Measurements from ENCODE around the gene DLL4. TPM values are rescaled to one million over a fixed set of nuclear protein-coding genes. Genes with fewer than 3 reads are reported as not detected.
A peak's percentile ranks its signal among the peaks of the same experiment; 100 is the strongest.

The DLL4 gene
- total RNA-seq, 1 donor, result not detected

DNA sequence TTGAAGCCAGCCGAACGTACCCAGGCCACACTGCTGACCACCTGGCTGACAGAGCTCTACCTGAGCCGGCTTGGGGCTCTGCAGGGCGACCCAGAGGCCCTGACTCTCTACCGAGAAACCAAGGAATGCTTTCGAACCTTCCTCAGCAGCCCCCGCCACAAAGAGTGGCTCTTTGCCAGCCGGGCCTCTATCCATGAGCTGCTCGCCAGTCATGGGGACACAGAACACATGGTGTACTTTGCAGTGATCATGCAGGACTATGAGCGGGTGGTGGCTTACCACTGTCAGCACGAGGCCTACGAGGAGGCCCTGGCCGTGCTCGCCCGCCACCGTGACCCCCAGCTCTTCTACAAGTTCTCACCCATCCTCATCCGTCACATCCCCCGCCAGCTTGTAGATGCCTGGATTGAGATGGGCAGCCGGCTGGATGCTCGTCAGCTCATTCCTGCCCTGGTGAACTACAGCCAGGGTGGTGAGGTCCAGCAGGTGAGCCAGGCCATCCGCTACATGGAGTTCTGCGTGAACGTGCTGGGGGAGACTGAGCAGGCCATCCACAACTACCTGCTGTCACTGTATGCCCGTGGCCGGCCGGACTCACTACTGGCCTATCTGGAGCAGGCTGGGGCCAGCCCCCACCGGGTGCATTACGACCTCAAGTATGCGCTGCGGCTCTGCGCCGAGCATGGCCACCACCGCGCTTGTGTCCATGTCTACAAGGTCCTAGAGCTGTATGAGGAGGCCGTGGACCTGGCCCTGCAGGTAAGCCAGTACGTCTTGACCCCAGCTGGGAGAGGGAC lies 28.7 kb upstream of the DLL4 start:
- H3K27me3 ChIP-seq (ENCODE audit: insufficient read depth, low read length), result no peaks in the 10 kb centered on the region
- H3K4me3 ChIP-seq (ENCODE audit: low read length), result no peak overlapping the region
- peaks cover 50% of the 10 kb centered on the region for H3K4me1 ChIP-seq (ENCODE audit: insufficient read depth, low read length)
- H3K9me3 ChIP-seq (ENCODE audit: low read depth, low read length), result no peaks in the 10 kb centered on the region

DNA sequence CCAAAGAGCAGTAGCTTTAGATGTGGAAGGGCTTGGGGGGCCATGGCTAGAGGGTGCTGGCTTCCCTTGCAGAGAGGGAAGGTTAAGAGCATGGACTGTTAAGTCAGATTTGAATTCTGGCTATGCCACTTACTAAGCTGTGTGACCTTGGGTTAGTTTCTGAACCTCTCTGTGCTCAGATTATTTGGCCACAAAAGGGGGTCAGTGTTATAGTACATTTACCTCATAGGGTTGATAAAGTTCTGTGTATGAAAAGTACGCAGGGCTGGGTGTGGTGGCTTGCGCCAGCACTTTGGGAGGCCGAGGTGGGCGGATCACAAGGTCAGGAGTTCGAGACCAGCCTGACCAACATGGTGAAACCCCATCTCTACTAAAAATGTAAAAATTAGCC lies 28.1 kb upstream of the DLL4 start:
- Histone ChIP-seq H3K9me3 (ENCODE audit: low read depth, low read length) (no peaks in the 10 kb centered on the region), H3K4me1 (ENCODE audit: insufficient read depth, low read length) (peaks cover 50% of the 10 kb centered on the region), H3K27me3 (ENCODE audit: insufficient read depth, low read length) (no peaks in the 10 kb centered on the region), H3K4me3 (ENCODE audit: low read length) (no peak overlapping the region)

DNA sequence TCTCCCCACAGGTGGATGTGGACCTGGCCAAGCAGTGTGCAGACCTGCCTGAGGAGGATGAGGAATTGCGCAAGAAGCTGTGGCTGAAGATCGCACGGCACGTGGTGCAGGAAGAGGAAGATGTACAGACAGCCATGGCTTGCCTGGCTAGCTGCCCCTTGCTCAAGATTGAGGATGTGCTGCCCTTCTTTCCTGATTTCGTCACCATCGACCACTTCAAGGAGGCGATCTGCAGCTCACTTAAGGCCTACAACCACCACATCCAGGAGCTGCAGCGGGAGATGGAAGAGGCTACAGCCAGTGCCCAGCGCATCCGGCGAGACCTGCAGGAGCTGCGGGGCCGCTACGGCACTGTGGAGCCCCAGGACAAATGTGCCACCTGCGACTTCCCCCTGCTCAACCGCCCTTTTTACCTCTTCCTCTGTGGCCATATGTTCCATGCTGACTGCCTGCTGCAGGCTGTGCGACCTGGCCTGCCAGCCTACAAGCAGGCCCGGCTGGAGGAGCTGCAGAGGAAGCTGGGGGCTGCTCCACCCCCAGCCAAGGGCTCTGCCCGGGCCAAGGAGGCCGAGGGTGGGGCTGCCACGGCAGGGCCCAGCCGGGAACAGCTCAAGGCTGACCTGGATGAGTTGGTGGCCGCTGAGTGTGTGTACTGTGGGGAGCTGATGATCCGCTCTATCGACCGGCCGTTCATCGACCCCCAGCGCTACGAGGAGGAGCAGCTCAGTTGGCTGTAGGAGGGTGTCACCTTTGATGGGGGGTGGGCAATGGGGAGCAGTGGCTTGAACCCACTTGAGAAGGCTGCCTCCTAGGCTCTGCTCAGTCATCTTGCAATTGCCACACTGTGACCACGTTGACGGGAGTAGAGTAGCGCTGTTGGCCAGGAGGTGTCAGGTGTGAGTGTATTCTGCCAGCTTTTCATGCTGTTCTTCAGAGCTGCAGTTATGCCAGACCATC lies 26.3 kb upstream of the DLL4 start:
- Histone ChIP-seq H3K4me3 (ENCODE audit: low read length) (peak overlapping the region; percentile 0), H3K4me1 (ENCODE audit: insufficient read depth, low read length) (peaks cover 66% of the 10 kb centered on the region), H3K27me3 (ENCODE audit: insufficient read depth, low read length) (no peaks in the 10 kb centered on the region), H3K9me3 (ENCODE audit: low read depth, low read length) (no peaks in the 10 kb centered on the region)

DNA sequence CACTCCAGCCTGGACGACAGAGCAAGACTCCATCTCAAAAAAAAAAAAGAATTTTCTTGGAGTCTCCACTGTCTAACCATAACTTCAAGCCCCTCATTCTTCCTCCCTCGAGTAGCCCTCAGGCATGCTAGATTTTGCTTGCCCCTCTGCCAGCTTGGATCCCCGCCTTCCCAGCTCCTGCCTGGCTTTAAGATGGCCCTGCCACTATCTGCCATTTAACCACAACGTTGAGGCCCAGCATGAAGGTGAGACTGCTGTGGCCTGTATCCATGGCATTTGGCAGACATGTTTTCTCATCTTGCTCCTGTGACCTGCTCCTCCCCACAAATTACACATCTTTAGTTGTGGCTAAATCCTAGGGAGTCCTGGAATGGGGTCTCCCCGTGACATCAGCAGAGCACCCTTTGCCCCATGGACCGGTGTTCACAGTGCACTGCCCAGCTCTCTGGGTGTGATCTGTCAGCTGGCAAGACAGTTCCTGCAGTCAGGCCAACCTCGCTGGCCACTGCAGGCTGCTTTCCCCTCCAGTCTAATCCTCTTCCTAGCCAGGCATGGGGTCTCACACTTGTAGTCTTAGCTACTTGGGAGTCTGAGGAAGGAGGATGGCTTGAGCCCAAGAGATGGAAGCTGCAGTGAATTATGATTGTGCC lies 24.5 kb upstream of the DLL4 start:
- Histone ChIP-seq H3K9me3 (ENCODE audit: low read depth, low read length) (no peaks in the 10 kb centered on the region), H3K4me3 (ENCODE audit: low read length) (no peak overlapping the region), H3K4me1 (ENCODE audit: insufficient read depth, low read length) (peaks cover 75% of the 10 kb centered on the region), H3K27me3 (ENCODE audit: insufficient read depth, low read length) (no peaks in the 10 kb centered on the region)

DNA sequence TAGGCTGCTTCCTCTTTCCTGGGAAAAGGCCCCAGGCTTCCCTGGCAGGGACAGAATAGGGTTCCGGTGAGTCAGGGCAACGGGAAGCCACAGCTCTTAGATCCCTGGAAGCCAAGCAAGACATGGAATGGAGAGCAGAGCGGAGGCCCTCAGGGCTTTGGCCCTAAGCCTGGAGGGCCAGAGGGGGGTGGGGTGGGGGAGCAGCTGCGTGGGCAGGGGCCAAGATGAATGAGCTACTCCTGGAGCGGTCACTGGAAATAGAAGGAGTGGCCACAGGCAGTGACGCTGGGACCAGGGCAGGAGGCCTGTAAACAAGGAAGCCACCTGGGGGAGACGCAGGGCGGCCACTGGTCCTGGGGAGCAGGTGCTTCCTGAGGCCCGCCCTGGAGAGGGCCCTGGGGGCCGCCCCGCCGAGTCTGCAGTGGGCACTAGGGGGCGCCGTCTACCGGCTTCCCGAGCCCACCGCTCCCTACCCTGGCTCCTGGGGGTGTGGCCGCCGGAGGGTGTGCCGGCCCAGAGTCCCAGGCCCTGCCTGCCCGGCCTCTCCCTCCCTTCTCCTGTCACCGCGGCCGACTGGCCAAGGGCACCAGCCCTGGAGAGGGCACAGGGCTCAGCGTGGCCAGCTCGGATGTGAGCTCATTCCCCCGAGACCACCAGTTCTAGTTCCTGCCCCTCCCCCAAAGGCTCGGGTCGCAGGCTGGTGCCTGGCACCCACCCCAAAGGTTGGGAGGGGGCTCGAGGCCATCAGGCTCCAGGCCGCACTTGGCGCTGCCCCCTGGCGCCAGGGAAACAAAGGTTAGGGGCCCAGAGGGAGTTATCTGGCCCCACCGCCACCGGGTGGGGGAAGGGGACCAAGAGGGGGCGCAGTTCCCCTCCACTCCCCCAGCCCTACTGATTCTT lies 22.8 kb upstream of the DLL4 start:
- H3K27me3 ChIP-seq (ENCODE audit: insufficient read depth, low read length), result no peaks in the 10 kb centered on the region
- H3K4me3 ChIP-seq (ENCODE audit: low read length), result peak overlapping the region; percentile 44
- H3K9me3 ChIP-seq (ENCODE audit: low read depth, low read length), result no peaks in the 10 kb centered on the region
- peaks cover 87% of the 10 kb centered on the region for H3K4me1 ChIP-seq (ENCODE audit: insufficient read depth, low read length)

DNA sequence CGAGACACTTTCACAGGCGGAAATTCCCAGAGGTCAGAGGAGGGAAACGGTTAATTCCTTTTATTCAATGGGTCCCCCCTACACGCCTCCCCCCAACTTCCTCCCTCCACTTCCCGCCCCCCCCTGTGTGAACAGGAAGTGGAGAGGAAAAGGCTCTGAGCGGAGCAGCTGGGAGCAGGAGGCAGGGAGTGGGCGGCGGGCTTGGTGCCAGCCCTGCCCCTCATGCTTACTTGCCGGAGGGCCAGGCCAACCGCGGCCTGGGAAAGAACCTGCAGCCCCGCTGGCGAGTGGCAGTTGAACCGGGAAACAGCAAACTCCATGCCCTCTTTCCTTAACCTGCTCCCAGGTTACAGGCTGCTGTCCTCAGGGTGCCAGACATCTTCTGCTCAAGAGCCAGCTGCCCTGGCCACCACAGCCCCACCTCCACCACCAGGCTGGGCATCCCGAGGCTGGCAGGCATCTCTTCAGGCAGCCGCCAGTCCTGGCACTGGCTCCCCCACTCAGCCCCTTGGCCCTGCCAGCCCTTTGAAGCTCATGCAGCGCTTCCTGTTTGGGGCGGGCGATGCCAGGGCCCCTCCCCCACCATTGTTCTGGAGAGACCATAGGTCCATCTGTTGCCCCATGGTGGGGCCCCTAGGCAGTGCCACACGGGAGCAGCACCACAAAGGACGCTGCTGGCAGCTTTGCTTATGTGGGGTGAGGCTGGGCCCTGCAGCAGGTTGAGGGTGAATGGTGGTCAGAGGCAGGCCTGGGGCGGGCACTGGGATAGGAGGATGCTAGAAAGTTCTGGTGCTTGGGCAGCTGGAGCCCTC lies 21.9 kb upstream of the DLL4 start:
- H3K4me3 ChIP-seq (ENCODE audit: low read length), result peak overlapping the region; percentile 44
- H3K4me1 ChIP-seq (ENCODE audit: insufficient read depth, low read length), result peaks cover 79% of the 10 kb centered on the region
- no peaks in the 10 kb centered on the region for H3K9me3 ChIP-seq (ENCODE audit: low read depth, low read length)
- no peaks in the 10 kb centered on the region for H3K27me3 ChIP-seq (ENCODE audit: insufficient read depth, low read length)

DNA sequence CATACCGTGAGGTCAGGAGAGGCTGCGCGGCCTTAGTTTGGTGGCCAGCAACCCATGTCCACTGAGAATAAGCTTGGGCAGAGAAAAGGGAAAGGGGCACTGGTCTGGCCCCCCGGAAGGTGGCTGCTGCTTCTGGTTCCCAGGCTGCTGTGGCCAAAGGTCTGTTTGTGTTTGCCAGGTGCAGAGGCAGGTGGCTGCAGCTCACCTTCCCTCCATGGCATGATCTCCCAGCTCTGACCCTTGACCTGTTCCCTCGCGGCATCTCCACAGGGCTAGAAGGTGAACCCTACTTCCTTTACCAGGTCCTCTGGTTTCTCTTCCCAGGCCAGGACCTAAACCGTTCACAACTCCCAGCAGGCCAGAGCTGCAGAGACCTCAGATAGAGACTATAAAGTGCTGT lies 21.0 kb upstream of the DLL4 start:
- no peaks in the 10 kb centered on the region for H3K27me3 ChIP-seq (ENCODE audit: insufficient read depth, low read length)
- H3K4me3 ChIP-seq (ENCODE audit: low read length), result no peak overlapping the region
- H3K9me3 ChIP-seq (ENCODE audit: low read depth, low read length), result no peaks in the 10 kb centered on the region
- H3K4me1 ChIP-seq (ENCODE audit: insufficient read depth, low read length), result peaks cover 70% of the 10 kb centered on the region

DNA sequence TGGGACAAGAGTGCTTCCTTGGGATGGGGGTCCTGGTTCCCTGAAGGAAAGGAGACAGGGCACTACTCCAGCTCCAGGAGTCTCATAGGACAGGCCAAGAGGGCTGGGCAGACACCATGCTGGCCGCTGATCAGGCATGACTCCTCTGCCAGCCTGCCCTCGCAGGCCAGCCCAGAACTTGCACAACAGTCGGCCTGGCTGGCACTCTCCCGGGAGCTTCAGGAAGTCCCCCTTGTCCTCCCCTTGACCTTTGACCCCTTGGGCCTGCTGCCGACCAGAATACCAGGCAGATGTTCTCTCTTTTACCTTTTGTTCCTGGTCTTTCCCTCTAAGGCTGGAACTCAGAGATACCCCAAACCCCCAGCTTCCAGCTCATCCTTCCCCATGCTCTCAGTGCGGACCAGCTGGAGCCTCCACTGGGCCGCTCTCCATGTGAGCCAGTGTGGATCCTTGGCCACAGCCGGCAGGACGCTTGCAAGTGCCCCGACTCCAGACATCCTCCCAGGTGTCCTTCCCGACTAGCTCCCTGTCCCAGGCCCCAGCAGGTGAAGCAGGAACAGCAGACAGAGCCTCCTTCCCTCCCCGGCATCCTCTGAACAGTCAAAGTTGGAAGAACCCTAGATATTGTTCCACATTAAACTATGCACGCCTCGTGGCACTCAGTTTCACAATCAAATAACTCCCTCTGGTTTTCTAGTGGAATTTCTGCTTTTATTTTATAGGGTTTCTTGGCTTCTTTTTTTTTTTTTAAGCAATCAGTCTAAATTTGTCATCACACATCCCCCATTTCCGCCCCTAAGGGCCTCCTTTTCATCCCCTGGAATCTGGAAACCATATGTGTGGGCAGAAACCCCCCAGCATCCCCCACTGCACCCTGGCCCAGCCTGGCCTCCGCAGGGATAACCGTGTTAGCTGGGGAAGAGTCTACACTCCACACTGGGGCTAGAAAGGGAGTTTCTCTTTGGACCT lies 19.2 kb upstream of the DLL4 start:
- Histone ChIP-seq H3K9me3 (ENCODE audit: low read depth, low read length) (no peaks in the 10 kb centered on the region), H3K4me1 (ENCODE audit: insufficient read depth, low read length) (peaks cover 52% of the 10 kb centered on the region), H3K4me3 (ENCODE audit: low read length) (no peak overlapping the region), H3K27me3 (ENCODE audit: insufficient read depth, low read length) (no peaks in the 10 kb centered on the region)

DNA sequence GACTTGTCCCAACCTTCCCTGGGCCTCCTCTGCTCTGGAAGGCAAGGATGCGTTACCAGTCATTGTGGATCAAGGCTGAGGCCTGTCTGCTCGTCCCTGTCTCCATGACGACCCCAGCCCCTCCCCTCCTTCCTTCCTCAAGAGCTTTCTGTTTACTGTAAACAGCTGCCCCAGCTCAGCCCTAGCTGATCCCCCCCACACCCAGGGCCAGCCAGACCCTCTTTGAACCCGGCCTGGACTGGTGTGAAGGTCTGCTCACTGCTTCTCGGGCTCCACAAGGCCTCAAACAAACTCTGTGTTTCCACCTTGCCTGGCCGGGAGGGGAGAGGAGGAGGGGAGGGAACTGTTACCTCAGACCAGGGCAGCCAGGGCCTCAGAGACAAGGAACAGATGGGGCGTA lies 18.0 kb upstream of the DLL4 start:
- no peaks in the 10 kb centered on the region for H3K27me3 ChIP-seq (ENCODE audit: insufficient read depth, low read length)
- no peaks in the 10 kb centered on the region for H3K9me3 ChIP-seq (ENCODE audit: low read depth, low read length)
- peaks cover 42% of the 10 kb centered on the region for H3K4me1 ChIP-seq (ENCODE audit: insufficient read depth, low read length)
- H3K4me3 ChIP-seq (ENCODE audit: low read length), result no peak overlapping the region

DNA sequence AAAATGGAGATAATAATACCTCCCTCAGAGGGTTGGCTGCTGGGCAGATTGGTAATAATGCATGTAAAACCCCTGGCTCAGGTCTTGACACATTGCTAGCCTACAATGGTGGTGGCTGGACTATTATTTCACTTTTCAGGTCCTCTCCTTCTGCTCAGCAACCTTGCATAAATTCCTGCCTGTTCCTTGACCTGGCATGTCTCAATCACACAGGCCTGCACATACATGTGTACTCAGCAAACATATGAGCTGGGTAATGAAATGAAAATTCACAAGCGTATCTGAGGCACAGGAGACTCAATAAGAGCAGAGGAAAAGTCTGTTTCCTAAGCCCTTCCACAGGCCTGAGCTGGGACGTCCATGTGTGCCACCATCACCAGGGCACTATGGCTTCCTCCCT lies 17.4 kb upstream of the DLL4 start:
- H3K4me1 ChIP-seq (ENCODE audit: insufficient read depth, low read length), result peaks cover 37% of the 10 kb centered on the region
- H3K27me3 ChIP-seq (ENCODE audit: insufficient read depth, low read length), result no peaks in the 10 kb centered on the region
- no peak overlapping the region for H3K4me3 ChIP-seq (ENCODE audit: low read length)
- H3K9me3 ChIP-seq (ENCODE audit: low read depth, low read length), result no peaks in the 10 kb centered on the region

DNA sequence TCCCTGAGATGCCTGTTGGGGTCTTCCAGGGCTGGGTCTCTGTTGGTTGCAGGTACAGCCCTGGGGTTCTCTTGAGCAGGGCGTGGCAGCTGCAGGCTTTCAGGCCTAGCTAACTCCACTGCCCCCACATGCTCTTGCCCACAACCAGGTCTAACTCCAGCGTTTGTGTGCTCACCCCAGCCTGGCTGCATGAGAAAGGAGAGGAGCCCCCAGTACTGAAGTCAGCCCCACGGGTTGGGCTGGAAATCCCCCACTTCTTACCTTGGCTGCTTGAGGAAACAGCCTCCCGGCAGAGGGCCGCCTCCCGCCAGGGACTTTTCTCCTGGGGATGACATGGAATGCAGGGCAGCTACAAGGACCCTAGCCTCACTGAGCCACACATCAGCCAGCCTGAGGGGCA lies 16.7 kb upstream of the DLL4 start:
- H3K9me3 ChIP-seq (ENCODE audit: low read depth, low read length), result no peaks in the 10 kb centered on the region
- H3K4me1 ChIP-seq (ENCODE audit: insufficient read depth, low read length), result peaks cover 29% of the 10 kb centered on the region
- no peak overlapping the region for H3K4me3 ChIP-seq (ENCODE audit: low read length)
- H3K27me3 ChIP-seq (ENCODE audit: insufficient read depth, low read length), result no peaks in the 10 kb centered on the region

DNA sequence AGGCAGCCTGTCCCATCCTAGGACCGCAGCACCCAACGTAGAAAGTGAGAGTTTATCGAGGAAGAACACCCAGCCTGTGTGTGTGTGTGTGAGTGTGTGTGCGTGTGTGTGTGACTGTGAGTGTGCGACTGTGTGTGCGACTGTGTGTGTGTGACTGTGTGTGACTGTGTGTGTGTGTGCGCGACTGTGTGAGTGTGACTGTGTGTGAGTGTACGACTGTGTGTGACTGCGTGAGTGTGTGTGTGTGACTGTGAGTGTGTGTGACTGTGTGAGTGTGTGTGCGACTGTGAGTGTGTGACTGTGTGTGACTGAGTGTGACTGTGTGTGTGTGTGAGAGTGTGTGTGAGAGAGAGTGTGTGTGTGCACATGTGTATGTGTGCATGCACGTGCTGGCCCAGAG lies 15.1 kb upstream of the DLL4 start:
- H3K9me3 ChIP-seq (ENCODE audit: low read depth, low read length), result no peaks in the 10 kb centered on the region
- H3K4me1 ChIP-seq (ENCODE audit: insufficient read depth, low read length), result peaks cover 23% of the 10 kb centered on the region
- H3K27me3 ChIP-seq (ENCODE audit: insufficient read depth, low read length), result no peaks in the 10 kb centered on the region
- H3K4me3 ChIP-seq (ENCODE audit: low read length), result no peak overlapping the region

DNA sequence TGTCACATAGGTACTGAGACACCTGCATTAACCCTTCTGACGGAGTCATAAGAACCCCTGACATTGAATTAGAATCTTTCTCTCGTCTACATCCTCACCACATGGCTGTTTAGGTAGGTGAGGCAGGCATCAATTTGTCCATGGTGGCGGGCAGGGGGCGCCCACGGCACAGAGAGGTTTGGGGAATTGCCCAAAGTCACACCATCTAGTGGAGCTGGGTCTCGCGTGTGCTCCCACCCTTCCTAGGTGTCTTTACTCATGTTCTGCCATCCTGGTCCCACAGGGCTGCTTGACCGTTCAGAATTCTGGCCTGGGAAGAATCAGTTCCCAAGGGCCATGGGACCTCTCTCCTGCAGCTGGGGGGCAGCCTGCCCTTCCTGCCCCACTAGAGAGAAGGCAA lies 14.7 kb upstream of the DLL4 start:
- peaks cover 18% of the 10 kb centered on the region for H3K4me1 ChIP-seq (ENCODE audit: insufficient read depth, low read length)
- no peaks in the 10 kb centered on the region for H3K9me3 ChIP-seq (ENCODE audit: low read depth, low read length)
- no peaks in the 10 kb centered on the region for H3K27me3 ChIP-seq (ENCODE audit: insufficient read depth, low read length)
- no peak overlapping the region for H3K4me3 ChIP-seq (ENCODE audit: low read length)
